Rectal smooth muscle tissue (tissue), 1 donor: ENCODE results near the gene SLC1A7.
"Not testable (repeated sequence)": the region's sequence is repeated elsewhere in the genome, so short reads cannot be mapped to it uniquely, and the experiment has no call there.

Source experiments
- H3K27ac ChIP-seq: one replicate; pipeline ENCODE4 v1.7.0; 2013; ENCODE audit warnings: low read depth, low read length, inconsistent platforms
- H3K27me3 ChIP-seq: one replicate; pipeline ENCODE4 v1.7.0; 2013; ENCODE audit warnings: low read length; ENCODE audit not compliant: control insufficient read depth, insufficient read depth
- H3K36me3 ChIP-seq: one replicate; pipeline ENCODE4 v1.7.0; 2013; ENCODE audit warnings: low read length; ENCODE audit not compliant: control insufficient read depth, insufficient read depth
- H3K4me1 ChIP-seq: one replicate; pipeline ENCODE4 v1.7.0; 2013; ENCODE audit warnings: low read length; ENCODE audit not compliant: control insufficient read depth, insufficient read depth
- H3K4me3 ChIP-seq: one replicate; pipeline ENCODE4 v1.7.0; 2013; ENCODE audit warnings: low read length
- H3K9ac ChIP-seq: one replicate; pipeline ENCODE4 v1.7.0; 2013; ENCODE audit warnings: low read length

The SLC1A7 gene

DNA sequence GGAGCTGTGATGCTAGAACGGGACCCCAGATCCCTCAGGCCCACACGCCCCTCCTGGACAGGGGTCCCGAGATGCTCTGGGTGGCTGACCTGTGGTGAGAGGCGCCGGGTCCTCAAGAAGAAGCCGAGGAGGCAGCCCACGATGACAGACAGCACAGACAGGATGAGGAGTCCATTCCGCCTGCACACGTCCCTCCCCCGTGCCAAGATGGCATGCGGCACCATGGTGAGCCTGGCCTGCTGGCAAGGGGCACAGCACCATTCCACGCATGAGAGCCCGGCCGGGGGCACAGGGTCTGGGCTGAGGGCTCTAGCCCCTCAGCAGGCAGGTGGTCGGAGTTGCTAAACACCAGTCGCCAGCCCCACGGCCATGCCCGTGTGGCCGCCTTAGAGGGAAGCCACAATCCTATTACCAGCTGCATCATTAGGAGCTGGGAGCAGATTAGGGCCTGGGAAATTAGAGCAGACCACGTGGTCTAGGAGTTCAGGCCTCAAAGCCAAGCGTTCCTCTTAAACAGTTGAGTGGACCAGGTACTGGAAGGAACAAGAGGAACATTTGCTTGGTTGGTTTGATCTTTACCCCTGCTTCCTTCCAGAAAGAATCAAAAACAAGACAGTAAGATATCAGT lies at the start of gene SLC1A7:
Gene SLC1A7 (minus strand): TSS at position 413 of the 628 bp plus-strand sequence. CDS start 189 bp downstream, at position 224.
- Histone ChIP-seq H3K4me3 (no peak within 1 kb of the TSS), H3K27ac (no peak within 1 kb of the TSS), H3K36me3 (no peaks in the 10 kb centered on the region), H3K27me3 (no peaks in the 10 kb centered on the region), H3K9ac (no peak within 1 kb of the TSS), H3K4me1 (peaks cover 21% of the 10 kb centered on the region)

GRCh38 chr1:53190210-53190611 lies 47.8 kb upstream of the SLC1A7 start:
- H3K36me3 ChIP-seq = no peaks in the 10 kb centered on the region
- no peak overlapping the region for H3K9ac ChIP-seq
- no peak overlapping the region for H3K27ac ChIP-seq
- H3K4me3 ChIP-seq = no peak overlapping the region
- H3K4me1 ChIP-seq = no peaks in the 10 kb centered on the region
- H3K27me3 ChIP-seq = no peaks in the 10 kb centered on the region

DNA sequence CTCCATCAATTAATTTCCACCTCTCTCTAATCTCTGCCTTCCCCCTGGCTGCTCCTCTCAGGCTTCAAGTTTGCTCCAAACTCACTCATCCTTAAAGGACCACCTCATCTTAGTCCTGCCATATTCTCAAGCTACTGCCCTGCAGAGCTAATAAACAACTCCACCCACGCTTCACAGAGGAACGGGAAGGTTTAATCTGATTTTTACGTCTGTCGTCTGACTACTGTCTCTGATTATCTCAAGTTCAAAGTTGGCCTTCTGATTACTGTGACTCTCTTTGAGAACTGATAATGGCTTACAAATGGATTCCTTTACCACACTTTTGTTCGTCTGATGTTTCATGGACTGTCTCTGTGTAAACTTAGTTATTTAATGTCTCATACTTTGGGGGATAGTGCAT lies 46.6 kb upstream of the SLC1A7 start:
- H3K36me3 ChIP-seq = no peaks in the 10 kb centered on the region
- H3K9ac ChIP-seq = no peak overlapping the region
- no peaks in the 10 kb centered on the region for H3K4me1 ChIP-seq
- H3K27ac ChIP-seq = no peak overlapping the region
- no peak overlapping the region for H3K4me3 ChIP-seq
- no peaks in the 10 kb centered on the region for H3K27me3 ChIP-seq

DNA sequence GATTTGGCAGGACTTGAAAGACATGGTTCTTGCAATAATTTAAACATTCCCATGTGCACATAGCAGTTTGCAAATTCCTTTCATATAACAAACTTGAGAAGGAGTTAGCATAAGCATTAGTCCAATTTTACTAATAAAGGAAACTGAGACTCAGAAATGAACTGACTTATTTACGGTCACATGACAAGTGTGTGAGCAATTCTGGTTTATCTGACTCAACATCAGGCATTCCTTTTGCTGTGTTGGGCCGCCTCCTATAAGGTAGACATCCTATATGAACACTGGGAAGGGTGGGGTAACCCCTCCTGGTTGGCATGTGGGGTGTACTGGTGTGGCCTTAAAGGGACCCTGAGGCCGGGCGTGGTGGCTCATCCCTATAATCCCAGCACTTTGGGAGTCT lies 45.7 kb upstream of the SLC1A7 start:
- H3K4me3 ChIP-seq = no peak overlapping the region
- no peak overlapping the region for H3K27ac ChIP-seq
- no peaks in the 10 kb centered on the region for H3K36me3 ChIP-seq
- no peak overlapping the region for H3K9ac ChIP-seq
- H3K27me3 ChIP-seq = no peaks in the 10 kb centered on the region
- H3K4me1 ChIP-seq = no peaks in the 10 kb centered on the region

DNA sequence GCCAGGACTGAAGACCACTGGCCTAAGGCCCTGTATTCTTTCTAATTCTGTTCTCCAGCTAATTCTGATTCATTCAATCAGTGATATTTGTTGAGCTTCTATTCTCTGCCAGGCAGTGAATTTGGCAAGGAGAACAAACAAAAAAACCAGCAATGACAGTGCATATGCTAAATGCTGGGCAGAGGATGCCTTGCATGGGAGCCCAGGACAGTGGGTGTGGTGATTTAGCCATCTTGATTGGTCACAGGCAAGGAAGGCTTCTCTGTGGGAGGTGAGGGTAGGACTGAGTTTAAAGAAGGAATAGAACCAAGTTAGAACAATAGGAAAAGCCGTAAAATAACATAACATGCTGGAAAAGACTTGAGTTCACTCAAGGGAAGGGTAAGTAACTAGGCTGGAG lies 45.0 kb upstream of the SLC1A7 start:
- Histone ChIP-seq H3K27me3 (no peaks in the 10 kb centered on the region), H3K4me3 (no peak overlapping the region), H3K4me1 (no peaks in the 10 kb centered on the region), H3K9ac (no peak overlapping the region), H3K36me3 (no peaks in the 10 kb centered on the region), H3K27ac (no peak overlapping the region)

- no peak overlapping the region for H3K9ac ChIP-seq
- no peaks in the 10 kb centered on the region for H3K27me3 ChIP-seq
- H3K36me3 ChIP-seq = no peaks in the 10 kb centered on the region
- H3K4me1 ChIP-seq = no peaks in the 10 kb centered on the region
- no peak overlapping the region for H3K4me3 ChIP-seq
- no peak overlapping the region for H3K27ac ChIP-seq
Observed at GRCh38 chr1:53186533-53186932, 44.1 kb upstream of the SLC1A7 start.

- not testable (repeated sequence) for H3K9ac ChIP-seq, H3K27me3 ChIP-seq, H3K4me1 ChIP-seq, H3K4me3 ChIP-seq, H3K36me3 ChIP-seq, H3K27ac ChIP-seq
Observed at GRCh38 chr1:53185955-53186297, 43.5 kb upstream of the SLC1A7 start.

DNA sequence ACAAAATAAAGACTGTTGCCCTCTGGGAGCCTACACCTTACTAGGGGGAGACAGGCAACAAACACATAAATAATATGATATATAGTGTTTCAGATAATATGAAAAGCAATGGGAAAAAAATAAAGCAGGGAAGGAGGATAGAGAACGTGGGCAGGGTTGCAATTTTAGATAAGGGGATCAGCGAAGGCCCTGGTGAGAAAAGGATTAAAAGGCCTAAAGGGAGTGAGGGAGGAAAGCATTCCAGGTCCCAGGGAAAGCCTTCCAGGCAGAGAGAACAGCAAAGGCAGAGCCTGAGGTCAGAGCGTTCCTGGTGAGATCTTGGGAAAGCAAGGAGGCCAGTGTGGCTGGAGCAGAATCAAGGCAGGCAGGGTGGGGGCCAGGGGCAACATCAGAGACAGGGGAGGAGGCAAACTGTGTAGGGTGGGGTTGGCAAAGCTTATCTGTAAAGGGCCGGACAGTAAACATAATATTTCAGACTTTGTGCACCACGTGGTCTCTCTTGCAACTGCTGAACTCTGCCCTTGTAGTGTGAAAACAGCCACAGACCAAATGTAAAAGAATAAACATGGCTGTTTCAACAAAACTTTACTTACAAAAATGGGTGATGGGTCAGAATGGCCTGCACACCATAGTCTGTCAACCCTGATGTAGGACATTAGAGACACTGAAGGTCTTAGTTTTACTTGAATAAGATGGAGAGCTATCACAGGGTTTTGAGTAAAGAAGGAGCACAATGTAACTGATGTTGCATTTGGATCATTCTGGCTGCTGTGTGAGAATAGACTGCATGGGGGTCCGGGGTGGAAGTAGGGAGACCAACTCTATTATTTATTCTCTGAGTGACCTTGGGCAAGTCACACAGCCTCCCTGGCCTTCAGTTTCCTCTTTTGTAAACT lies 40.9 kb upstream of the SLC1A7 start:
- Histone ChIP-seq H3K27ac (no peak overlapping the region), H3K4me3 (no peak overlapping the region), H3K4me1 (no peaks in the 10 kb centered on the region), H3K27me3 (no peaks in the 10 kb centered on the region), H3K9ac (no peak overlapping the region), H3K36me3 (no peaks in the 10 kb centered on the region)

GRCh38 chr1:53182716-53183094 lies 40.3 kb upstream of the SLC1A7 start:
- Histone ChIP-seq H3K27ac (no peak overlapping the region), H3K4me1 (no peaks in the 10 kb centered on the region), H3K36me3 (no peaks in the 10 kb centered on the region), H3K4me3 (no peak overlapping the region), H3K27me3 (no peaks in the 10 kb centered on the region), H3K9ac (no peak overlapping the region)

- Histone ChIP-seq H3K9ac (no peak overlapping the region), H3K27me3 (no peaks in the 10 kb centered on the region), H3K36me3 (no peaks in the 10 kb centered on the region), H3K4me1 (peaks cover 1% of the 10 kb centered on the region), H3K4me3 (no peak overlapping the region), H3K27ac (no peak overlapping the region)
Observed at GRCh38 chr1:53182111-53182593, 39.7 kb upstream of the SLC1A7 start.

DNA sequence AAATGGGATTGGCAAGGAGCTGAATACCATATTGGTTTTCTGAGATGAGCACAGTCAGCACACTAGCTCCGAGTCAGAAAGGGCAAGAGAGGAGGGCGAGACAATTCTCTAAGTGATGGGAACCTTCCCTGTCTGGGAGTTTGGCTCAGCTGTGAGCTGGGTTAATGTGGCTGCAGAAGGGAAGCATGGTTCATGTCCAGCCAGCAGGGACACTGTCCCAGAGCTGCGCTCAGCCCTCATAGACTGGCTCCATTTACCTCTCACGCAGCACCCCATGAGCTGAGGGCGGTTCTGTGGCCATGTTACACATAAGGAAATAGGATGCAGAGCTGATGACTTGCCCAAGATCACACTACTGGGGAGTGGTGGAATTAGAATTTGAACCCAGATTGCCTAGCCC lies 38.5 kb upstream of the SLC1A7 start:
- H3K27ac ChIP-seq = no peak overlapping the region
- H3K27me3 ChIP-seq = no peaks in the 10 kb centered on the region
- no peak overlapping the region for H3K4me3 ChIP-seq
- no peak overlapping the region for H3K9ac ChIP-seq
- H3K36me3 ChIP-seq = no peaks in the 10 kb centered on the region
- H3K4me1 ChIP-seq = peaks cover 11% of the 10 kb centered on the region

GRCh38 chr1:53180226-53180625 lies 37.8 kb upstream of the SLC1A7 start:
- H3K27me3 ChIP-seq = no peaks in the 10 kb centered on the region
- H3K4me1 ChIP-seq = peaks cover 11% of the 10 kb centered on the region
- H3K27ac ChIP-seq = no peak overlapping the region
- H3K9ac ChIP-seq = no peak overlapping the region
- no peak overlapping the region for H3K4me3 ChIP-seq
- H3K36me3 ChIP-seq = no peaks in the 10 kb centered on the region
